ENCODE measurements around the gene ZNF283. TPM values are rescaled to one million over a fixed set of nuclear protein-coding genes. Genes with fewer than 3 reads are reported as not detected.
A peak's percentile ranks its signal among the peaks of the same experiment; 100 is the strongest.

Gene ZNF283
- total RNA-seq, 6 experiments from 2014 or later, result 1.7 to 4.0 (median 2.2) TPM

GRCh38 chr19:43783636-43784035, 43.5 kb upstream of the ZNF283 start:
- no peak for TF ChIP-seq POLR2A (IDR thresholded peaks at IDR 0.05)
- TF ChIP-seq CTCF (IDR thresholded peaks at IDR 0.05), result no peak
- Histone ChIP-seq H3K9me3 (no peaks in the 10 kb centered on the region), H3K4me3 (no peak overlapping the region), H3K27me3 (no peaks in the 10 kb centered on the region), H3K4me1 (no peaks in the 10 kb centered on the region), H3K36me3 (no peaks in the 10 kb centered on the region), H3K27ac (no peak overlapping the region)
- WGBS (ENCODE audit: insufficient coverage, low coverage, low lambda C conversion rate, missing lambda C conversion rate), result 74% methylated on average over 8 of the region's 8 CpGs
- ATAC-seq, result no peak
- DNase-seq, result no peak
- intact Hi-C loops (cut with DNase I), result loop anchor here in 1 of 2 donors (5.0 kb wide), 1 partner anchor 36 kb away; no protein-coding TSS in a partner anchor

DNA sequence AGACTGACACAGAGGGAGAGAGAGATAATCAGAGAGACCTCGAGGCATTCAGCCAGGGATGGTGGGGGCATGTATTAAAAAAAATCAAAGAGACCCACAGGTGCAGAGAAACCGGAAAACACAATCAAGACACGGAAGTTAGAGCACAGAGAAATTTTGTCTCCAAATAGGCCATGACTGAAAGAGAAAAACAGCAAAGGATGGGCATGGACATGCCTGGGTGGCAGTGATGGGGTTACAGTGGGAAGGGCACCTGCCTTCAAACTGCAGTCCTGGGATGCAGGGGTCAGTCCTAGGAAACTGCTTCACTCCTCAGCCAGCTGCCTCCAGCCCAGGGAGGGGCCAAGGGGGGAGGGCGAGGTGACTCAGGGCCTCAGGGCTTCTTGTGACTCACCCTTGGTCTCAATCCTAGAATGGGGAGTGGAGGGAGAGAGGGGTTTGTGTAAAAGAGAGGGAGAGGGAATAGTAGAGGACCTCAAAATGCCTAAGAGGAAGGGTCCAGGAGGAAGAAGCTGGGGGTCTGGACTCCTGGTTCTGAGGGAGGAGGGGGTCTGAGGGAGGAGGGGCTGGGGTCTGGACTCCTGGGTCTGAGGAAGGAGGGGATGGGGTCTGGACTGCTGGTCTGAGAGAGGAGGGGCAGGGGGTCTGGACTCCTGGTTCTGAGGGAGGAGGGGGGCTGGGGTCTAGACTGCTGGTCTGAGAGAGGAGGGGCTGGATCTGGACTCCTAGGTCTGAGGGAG, 42.7 kb upstream of the ZNF283 start:
- Histone ChIP-seq H3K27ac (no peak overlapping the region), H3K9me3 (no peaks in the 10 kb centered on the region), H3K27me3 (no peaks in the 10 kb centered on the region), H3K4me1 (no peaks in the 10 kb centered on the region), H3K4me3 (no peak overlapping the region), H3K36me3 (no peaks in the 10 kb centered on the region)
- DNase-seq (no peak), ATAC-seq (peak in 1 of 4 donors; percentile 36)
- intact Hi-C loops (cut with DNase I), result loop anchor here in 1 of 2 donors (5.0 kb wide), 1 partner anchor 37 kb away; no protein-coding TSS in a partner anchor
- no peak for TF ChIP-seq POLR2A (IDR thresholded peaks at IDR 0.05)
- no peak for TF ChIP-seq CTCF (IDR thresholded peaks at IDR 0.05)
- WGBS (ENCODE audit: insufficient coverage, low coverage, low lambda C conversion rate, missing lambda C conversion rate), result 48% methylated on average over 4 of the region's 4 CpGs

DNA sequence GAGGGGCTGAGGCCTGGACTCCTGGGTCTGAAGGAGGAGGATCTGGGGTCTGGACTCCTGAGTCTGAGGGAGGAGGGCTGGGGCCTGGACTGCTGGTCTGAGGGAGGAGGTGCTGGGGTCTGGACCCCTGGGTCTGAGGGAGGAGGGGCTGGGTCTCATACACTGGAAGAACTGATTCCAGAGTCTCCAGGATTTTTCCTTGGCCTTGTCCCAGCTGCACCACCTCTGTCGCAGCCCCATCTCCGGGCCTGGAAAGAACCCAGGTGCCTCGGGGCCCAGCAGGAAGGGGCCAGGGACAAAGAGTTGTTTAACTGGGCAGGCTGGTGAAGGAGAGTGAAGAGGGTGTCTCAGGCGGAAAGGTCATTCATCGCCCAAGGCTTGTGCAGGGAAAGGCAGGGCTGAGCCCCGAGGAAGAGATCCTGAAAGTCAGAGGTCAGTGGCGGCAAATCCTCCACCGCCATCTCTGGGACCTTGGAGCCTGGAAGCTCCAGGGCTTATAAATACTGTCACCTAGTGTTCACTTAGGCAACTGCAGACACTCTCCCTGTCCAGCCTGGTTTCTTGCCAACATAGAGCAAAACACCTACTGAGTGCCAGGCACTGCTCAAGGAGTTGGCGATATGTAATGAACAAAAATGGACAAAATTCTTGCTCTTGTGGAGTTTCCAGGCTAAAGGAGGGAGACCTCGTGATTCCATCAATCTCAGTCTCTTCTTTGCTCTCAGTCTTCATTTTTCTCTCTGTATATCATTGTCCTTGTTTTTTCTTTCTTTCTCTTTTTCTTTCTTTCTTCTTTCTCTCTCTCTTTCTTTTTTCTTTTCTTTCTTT, 41.9 kb upstream of the ZNF283 start:
- TF ChIP-seq POLR2A (IDR thresholded peaks at IDR 0.05) (no peak), CTCF (IDR thresholded peaks at IDR 0.05) (peak; percentile 86 to 97 (median 90))

GRCh38 chr19:43786665-43787064, 40.5 kb upstream of the ZNF283 start:
- 33% methylated on average over 1 of the region's 1 CpG for WGBS (ENCODE audit: insufficient coverage, low coverage, low lambda C conversion rate, missing lambda C conversion rate)
- ATAC-seq, result no peak
- intact Hi-C loops (cut with DNase I), result no loop called here
- no peaks in the 10 kb centered on the region for H3K27me3 ChIP-seq
- H3K4me3 ChIP-seq, result no peak overlapping the region
- no peaks in the 10 kb centered on the region for H3K9me3 ChIP-seq
- no peak for TF ChIP-seq POLR2A (IDR thresholded peaks at IDR 0.05)
- no peak for TF ChIP-seq CTCF (IDR thresholded peaks at IDR 0.05)
- no peak overlapping the region for H3K27ac ChIP-seq
- no peaks in the 10 kb centered on the region for H3K4me1 ChIP-seq
- no peaks in the 10 kb centered on the region for H3K36me3 ChIP-seq
- no peak for DNase-seq

More for the DNA sequence above, 41.9 kb upstream of the ZNF283 start:
- H3K36me3 ChIP-seq, result no peaks in the 10 kb centered on the region
- DNase-seq (peak in 2 of 3 donors; percentile 49 to 58), ATAC-seq (peak; percentile 81 to 93 (median 90))
- H3K27ac ChIP-seq, result no peak overlapping the region
- H3K4me1 ChIP-seq, result no peaks in the 10 kb centered on the region
- WGBS (ENCODE audit: insufficient coverage, low coverage, low lambda C conversion rate, missing lambda C conversion rate), result 3% methylated on average over 6 of the region's 10 CpGs
- H3K9me3 ChIP-seq, result no peaks in the 10 kb centered on the region
- no peak overlapping the region for H3K4me3 ChIP-seq
- intact Hi-C loops (cut with DNase I), result loop anchor here in 1 of 2 donors (5.0 kb wide), 1 partner anchor 38 kb away; no protein-coding TSS in a partner anchor
- H3K27me3 ChIP-seq, result no peaks in the 10 kb centered on the region
